ENCODE data around the gene SLC16A9.

Gene SLC16A9

DNA sequence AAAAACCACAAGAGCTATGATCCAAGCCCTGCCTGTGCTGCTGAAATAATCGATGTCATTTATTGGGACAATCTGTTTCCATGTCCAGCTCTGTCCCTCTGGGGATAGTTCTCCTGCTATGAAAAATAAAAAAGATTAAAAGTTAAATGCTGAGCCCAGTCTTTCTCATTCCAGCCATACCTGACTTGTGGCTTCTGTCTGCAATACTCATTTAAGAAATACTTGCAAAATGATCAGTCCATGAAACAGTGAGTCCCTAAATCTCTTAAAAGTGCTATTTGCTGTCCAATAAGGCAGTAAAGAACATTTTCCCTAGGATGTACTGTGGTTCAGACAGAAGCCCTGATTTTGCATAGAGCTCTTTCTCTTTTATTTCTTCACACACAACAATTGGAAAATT lies 91.7 kb downstream of the SLC16A9 start:
- TF ChIP-seq CTCF (IDR thresholded peaks at IDR 0.05; ENCODE audit: insufficient read depth, low read length, poor library complexity, severe bottlenecking) (no peak), EZH2phosphoT487 (conservative IDR thresholded peaks at IDR 0.05; ENCODE audit: low read length) (no peak)
- Histone ChIP-seq H3F3A (ENCODE audit: insufficient read depth) (no peaks in the 10 kb centered on the region), H2AFZ (ENCODE audit: low read depth, low read length, severe bottlenecking) (no peak overlapping the region), H3K9me2 (replicated peaks; ENCODE audit: insufficient read depth, low read length) (no peaks in the 10 kb centered on the region), H3K36me3 (ENCODE audit: low read length) (no peaks in the 10 kb centered on the region), H3K27ac (ENCODE audit: low read depth, low read length) (no peak overlapping the region), H3K9me3 (ENCODE audit: insufficient read depth, low read length) (no peaks in the 10 kb centered on the region), H3K79me2 (ENCODE audit: insufficient read depth, low read length) (no peaks in the 10 kb centered on the region), H3K4me2 (ENCODE audit: low read depth, low read length, poor library complexity, severe bottlenecking) (no peak overlapping the region), H3K9ac (ENCODE audit: low read length) (no peak overlapping the region), H4K20me1 (ENCODE audit: low read depth, low read length) (no peaks in the 10 kb centered on the region), H3K27me3 (ENCODE audit: low read length) (no peaks in the 10 kb centered on the region), H3K4me3 (ENCODE audit: insufficient read depth, low read length, poor library complexity, severe bottlenecking) (no peak overlapping the region)

- Histone ChIP-seq H2AFZ (ENCODE audit: low read depth, low read length, severe bottlenecking) (no peak overlapping the region), H3F3A (ENCODE audit: insufficient read depth) (no peaks in the 10 kb centered on the region)
- TF ChIP-seq EZH2phosphoT487 (conservative IDR thresholded peaks at IDR 0.05; ENCODE audit: low read length) (no peak), CTCF (IDR thresholded peaks at IDR 0.05; ENCODE audit: insufficient read depth, low read length, poor library complexity, severe bottlenecking) (no peak)
Observed at GRCh38 chr10:59611048-59611447, 98.6 kb downstream of the SLC16A9 start.

DNA sequence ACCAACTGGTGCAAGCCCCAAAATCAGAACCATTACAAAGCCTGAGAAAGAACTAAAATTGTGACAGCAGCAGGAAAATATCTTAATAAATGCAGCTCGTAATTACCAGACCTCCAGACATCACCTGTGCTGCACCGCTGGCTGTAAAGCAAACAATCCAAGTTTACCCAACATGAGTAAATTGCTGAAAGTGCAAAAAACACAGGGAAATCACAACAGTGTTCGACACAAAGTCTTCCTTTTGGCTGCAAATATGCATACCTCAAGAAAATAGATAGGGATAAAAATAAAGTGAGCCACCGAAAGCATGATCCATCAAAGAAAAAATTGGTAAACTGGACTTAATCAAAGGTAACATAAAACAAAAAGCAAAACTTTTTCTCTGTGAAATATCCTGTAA lies 101.7 kb downstream of the SLC16A9 start:
- H3F3A ChIP-seq (ENCODE audit: insufficient read depth), result no peaks in the 10 kb centered on the region
- H3K9me2 ChIP-seq (replicated peaks; ENCODE audit: insufficient read depth, low read length), result no peaks in the 10 kb centered on the region
- H3K27me3 ChIP-seq (ENCODE audit: low read length), result no peaks in the 10 kb centered on the region
- no peak overlapping the region for H3K4me3 ChIP-seq (ENCODE audit: insufficient read depth, low read length, poor library complexity, severe bottlenecking)
- H3K4me2 ChIP-seq (ENCODE audit: low read depth, low read length, poor library complexity, severe bottlenecking), result no peak overlapping the region
- H4K20me1 ChIP-seq (ENCODE audit: low read depth, low read length), result no peaks in the 10 kb centered on the region
- no peaks in the 10 kb centered on the region for H3K9me3 ChIP-seq (ENCODE audit: insufficient read depth, low read length)
- H3K9ac ChIP-seq (ENCODE audit: low read length), result no peak overlapping the region
- no peaks in the 10 kb centered on the region for H3K36me3 ChIP-seq (ENCODE audit: low read length)
- H2AFZ ChIP-seq (ENCODE audit: low read depth, low read length, severe bottlenecking), result no peak overlapping the region
- no peaks in the 10 kb centered on the region for H3K79me2 ChIP-seq (ENCODE audit: insufficient read depth, low read length)
- no peak for TF ChIP-seq CTCF (IDR thresholded peaks at IDR 0.05; ENCODE audit: insufficient read depth, low read length, poor library complexity, severe bottlenecking)
- no peak for TF ChIP-seq EZH2phosphoT487 (conservative IDR thresholded peaks at IDR 0.05; ENCODE audit: low read length)
- H3K27ac ChIP-seq (ENCODE audit: low read depth, low read length), result no peak overlapping the region

More at GRCh38 chr10:59611048-59611447, 98.6 kb downstream of the SLC16A9 start:
- Histone ChIP-seq H4K20me1 (ENCODE audit: low read depth, low read length) (no peaks in the 10 kb centered on the region), H3K4me2 (ENCODE audit: low read depth, low read length, poor library complexity, severe bottlenecking) (no peak overlapping the region), H3K9me3 (ENCODE audit: insufficient read depth, low read length) (no peaks in the 10 kb centered on the region), H3K27ac (ENCODE audit: low read depth, low read length) (no peak overlapping the region), H3K9ac (ENCODE audit: low read length) (no peak overlapping the region), H3K79me2 (ENCODE audit: insufficient read depth, low read length) (no peaks in the 10 kb centered on the region), H3K27me3 (ENCODE audit: low read length) (no peaks in the 10 kb centered on the region), H3K4me3 (ENCODE audit: insufficient read depth, low read length, poor library complexity, severe bottlenecking) (no peak overlapping the region), H3K36me3 (ENCODE audit: low read length) (no peaks in the 10 kb centered on the region), H3K9me2 (replicated peaks; ENCODE audit: insufficient read depth, low read length) (no peaks in the 10 kb centered on the region)

All from SU-DHL-6 (cell line).